BE2C (cell line): ENCODE data around the gene PDK2.

Experiments used
- DNase-seq: peaks from one replicate; pipeline ENCODE4 v3.0.0-alpha.2; 2020
- H3K27me3 ChIP-seq: fragments of 250-450 bp; sonication (Bioruptor Pico); 2 replicates; pipeline ENCODE4 v1.5.1; 2020; ENCODE audit warnings: mild to moderate bottlenecking
- H3K36me3 ChIP-seq: fragments of 250-450 bp; sonication (Bioruptor Pico); 2 replicates; pipeline ENCODE4 v1.5.1; 2020; ENCODE audit warnings: mild to moderate bottlenecking
- H3K4me1 ChIP-seq: fragments of 250-450 bp; sonication (Bioruptor Pico); 2 replicates; pipeline ENCODE4 v1.5.1; 2020
- H3K4me3 ChIP-seq: 2 replicates; pipeline ENCODE4 v1.5.1; 2011; ENCODE audit warnings: low read depth, low read length
- H3K9me3 ChIP-seq: fragments of 250-450 bp; sonication (Bioruptor Pico); 2 replicates; pipeline ENCODE4 v1.5.1; 2020
- TF ChIP-seq, protein P1 (sequence below): IDR thresholded peaks from 2 replicates; pipeline ENCODE4 v1.5.1; 2012; ENCODE audit warnings: mild to moderate bottlenecking, low read depth, low read length

Gene PDK2

DNA sequence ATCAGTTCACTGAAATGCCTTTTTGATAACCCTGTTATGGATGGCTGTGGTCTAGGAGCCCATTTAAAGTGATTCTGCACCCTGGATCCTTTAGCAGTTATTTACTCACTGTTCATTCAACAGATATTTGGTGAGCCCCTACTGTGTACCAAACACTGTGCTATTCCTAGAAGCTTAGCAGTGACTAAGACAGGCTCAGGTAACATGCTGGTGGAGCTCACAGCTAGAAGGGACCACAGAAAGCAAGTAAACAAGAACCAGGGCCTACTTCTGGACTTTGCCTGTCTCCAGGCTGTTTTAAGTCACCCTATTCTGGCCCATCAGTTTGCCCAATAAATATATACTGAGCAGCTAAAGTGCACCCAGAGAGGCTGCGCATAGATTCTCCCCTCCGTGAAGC, 28.2 kb upstream of the PDK2 start:
- DNase-seq, result no peak
- TF ChIP-seq, protein P1, sequence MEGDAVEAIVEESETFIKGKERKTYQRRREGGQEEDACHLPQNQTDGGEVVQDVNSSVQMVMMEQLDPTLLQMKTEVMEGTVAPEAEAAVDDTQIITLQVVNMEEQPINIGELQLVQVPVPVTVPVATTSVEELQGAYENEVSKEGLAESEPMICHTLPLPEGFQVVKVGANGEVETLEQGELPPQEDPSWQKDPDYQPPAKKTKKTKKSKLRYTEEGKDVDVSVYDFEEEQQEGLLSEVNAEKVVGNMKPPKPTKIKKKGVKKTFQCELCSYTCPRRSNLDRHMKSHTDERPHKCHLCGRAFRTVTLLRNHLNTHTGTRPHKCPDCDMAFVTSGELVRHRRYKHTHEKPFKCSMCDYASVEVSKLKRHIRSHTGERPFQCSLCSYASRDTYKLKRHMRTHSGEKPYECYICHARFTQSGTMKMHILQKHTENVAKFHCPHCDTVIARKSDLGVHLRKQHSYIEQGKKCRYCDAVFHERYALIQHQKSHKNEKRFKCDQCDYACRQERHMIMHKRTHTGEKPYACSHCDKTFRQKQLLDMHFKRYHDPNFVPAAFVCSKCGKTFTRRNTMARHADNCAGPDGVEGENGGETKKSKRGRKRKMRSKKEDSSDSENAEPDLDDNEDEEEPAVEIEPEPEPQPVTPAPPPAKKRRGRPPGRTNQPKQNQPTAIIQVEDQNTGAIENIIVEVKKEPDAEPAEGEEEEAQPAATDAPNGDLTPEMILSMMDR, result no peak
- Histone ChIP-seq H3K4me3 (no peak overlapping the region), H3K9me3 (no peaks in the 10 kb centered on the region), H3K27me3 (no peaks in the 10 kb centered on the region), H3K36me3 (no peaks in the 10 kb centered on the region), H3K4me1 (no peaks in the 10 kb centered on the region)

DNA sequence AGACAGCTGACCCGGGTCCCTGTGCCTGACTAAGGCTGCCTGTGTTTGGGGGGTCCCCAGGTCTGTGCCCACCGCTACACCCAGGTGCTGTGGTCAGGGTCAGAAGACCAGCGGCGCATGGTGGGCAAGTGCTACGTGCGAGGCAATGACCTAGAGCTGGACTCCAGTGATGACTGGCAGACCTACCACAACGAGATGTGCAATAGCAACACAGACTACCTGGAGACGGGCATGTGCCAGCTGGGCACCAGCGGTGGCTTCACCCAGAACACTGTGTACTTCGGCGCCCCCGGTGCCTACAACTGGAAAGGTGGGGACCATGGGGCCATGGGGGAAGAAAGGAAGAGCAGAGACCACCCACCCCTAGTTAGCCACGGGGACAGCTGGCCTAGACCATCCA, 27.2 kb upstream of the PDK2 start:
- H3K4me1 ChIP-seq, result no peaks in the 10 kb centered on the region
- no peak overlapping the region for H3K4me3 ChIP-seq
- TF ChIP-seq, protein P1, result no peak
- DNase-seq, result no peak
- no peaks in the 10 kb centered on the region for H3K9me3 ChIP-seq
- no peaks in the 10 kb centered on the region for H3K36me3 ChIP-seq
- H3K27me3 ChIP-seq, result no peaks in the 10 kb centered on the region

DNA sequence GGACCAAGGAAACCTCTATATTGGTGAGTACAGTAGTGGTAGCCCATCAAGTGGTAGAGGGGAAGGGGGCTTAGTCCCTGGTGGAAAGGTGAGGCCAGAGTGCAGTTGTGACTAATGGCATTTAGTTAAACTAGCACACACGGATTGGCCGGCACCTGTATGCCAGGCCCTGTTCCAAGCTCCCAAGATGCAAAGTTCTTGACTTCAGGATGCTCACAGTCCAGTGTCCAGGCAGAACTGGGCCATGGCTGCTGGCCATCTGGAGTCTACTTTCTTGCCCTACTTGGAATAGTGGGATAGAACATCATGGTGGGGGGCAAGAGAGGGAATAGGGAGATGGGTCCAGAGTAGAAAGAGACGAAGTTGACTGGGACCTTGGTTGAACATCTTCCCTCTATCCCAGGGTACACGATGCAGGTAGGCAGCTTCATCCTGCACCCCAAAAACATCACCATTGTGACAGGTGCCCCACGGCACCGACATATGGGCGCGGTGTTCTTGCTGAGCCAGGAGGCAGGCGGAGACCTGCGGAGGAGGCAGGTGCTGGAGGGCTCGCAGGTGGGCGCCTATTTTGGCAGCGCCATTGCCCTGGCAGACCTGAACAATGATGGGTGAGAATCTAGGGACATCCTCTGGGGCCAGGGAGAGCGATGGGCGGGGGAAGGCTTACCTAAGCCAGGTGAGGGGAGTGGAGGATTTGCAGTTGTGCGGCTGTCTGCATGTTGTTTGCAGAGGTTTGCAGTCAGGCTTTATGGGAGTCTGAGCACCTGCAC, 24.1 kb upstream of the PDK2 start:
- Histone ChIP-seq H3K9me3 (no peaks in the 10 kb centered on the region), H3K4me1 (no peaks in the 10 kb centered on the region), H3K4me3 (no peak overlapping the region), H3K36me3 (no peaks in the 10 kb centered on the region), H3K27me3 (no peaks in the 10 kb centered on the region)
- DNase-seq, result no peak
- TF ChIP-seq, protein P1, result no peak

DNA sequence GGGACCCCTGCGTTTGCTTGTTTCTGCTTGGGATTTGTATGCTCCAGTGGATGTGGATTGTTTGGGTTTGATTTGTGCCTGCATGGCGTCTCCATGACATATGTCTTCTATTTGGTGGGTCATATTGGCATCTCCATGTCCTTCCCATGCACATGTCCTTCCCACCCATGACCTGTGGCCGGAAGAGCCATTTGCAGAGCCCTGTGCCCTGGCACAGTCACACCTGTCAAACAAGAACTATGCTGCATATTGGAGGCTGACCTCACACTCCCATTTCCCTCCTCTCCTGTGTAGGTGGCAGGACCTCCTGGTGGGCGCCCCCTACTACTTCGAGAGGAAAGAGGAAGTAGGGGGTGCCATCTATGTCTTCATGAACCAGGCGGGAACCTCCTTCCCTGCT, 23.5 kb upstream of the PDK2 start:
- Histone ChIP-seq H3K4me1 (no peaks in the 10 kb centered on the region), H3K9me3 (no peaks in the 10 kb centered on the region), H3K27me3 (no peaks in the 10 kb centered on the region), H3K36me3 (no peaks in the 10 kb centered on the region), H3K4me3 (no peak overlapping the region)
- TF ChIP-seq, protein P1, result no peak
- no peak for DNase-seq

DNA sequence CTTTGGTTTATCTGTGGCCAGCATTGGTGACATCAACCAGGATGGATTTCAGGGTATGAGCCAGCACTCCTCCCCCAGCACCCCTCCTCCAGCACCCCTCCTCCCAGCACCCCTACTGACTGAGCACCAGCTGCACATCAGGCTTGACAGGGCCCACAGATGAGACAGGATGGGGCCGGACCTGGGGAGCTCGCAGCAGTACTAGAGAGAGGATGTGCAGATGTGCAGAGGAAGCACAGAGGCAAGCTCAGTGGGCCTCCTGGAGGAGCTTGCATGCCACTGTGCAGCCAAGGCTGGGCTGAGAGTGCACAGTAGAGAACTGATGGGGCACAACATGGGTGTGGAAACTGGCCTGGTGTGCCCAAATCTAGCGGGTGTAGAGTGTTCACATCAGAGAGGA, 23.0 kb upstream of the PDK2 start:
- Histone ChIP-seq H3K36me3 (no peaks in the 10 kb centered on the region), H3K4me3 (no peak overlapping the region)
- TF ChIP-seq, protein P1, result no peak

DNA sequence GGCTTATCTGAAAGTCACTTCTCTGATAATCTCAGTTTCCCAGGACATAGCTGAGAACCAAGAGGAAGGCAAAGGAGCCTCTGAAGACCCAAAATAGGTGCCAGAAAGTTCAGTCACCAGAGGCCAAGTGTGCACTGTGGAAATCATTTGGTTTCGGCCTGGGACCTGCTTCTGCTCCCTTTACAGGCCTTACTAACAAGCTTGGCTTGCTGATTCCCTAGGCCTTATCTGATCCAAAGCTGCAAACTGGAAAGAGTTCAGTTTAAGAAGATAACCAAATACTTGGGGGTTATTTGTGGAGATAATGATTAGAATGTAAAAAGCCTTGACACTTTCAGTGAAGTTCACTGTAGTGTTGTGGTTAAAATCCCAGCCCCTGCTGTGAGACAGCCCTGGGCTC, 22.2 kb upstream of the PDK2 start:
- TF ChIP-seq, protein P1, result no peak
- no peaks in the 10 kb centered on the region for H3K36me3 ChIP-seq
- no peak for DNase-seq
- no peaks in the 10 kb centered on the region for H3K27me3 ChIP-seq
- no peak overlapping the region for H3K4me3 ChIP-seq
- no peaks in the 10 kb centered on the region for H3K9me3 ChIP-seq
- H3K4me1 ChIP-seq, result no peaks in the 10 kb centered on the region

More for the DNA sequence above, 23.0 kb upstream of the PDK2 start:
- no peak for DNase-seq
- Histone ChIP-seq H3K27me3 (no peaks in the 10 kb centered on the region), H3K9me3 (no peaks in the 10 kb centered on the region), H3K4me1 (no peaks in the 10 kb centered on the region)
